ENCODE measurements around the gene SNRK.
"Not testable (repeated sequence)": the region's sequence is repeated elsewhere in the genome, so short reads cannot be mapped to it uniquely, and the experiment has no call there.

Gene SNRK

GRCh38 chr3:43353393-43353792 lies 67.1 kb downstream of the SNRK start:
- TF ChIP-seq CTCF (conservative IDR thresholded peaks at IDR 0.05; ENCODE audit: control insufficient read depth, insufficient read depth, low read depth, low read length), result no peak
- DNase-seq (ENCODE audit: low read depth), result no peak
- no peak overlapping the region for H3K4me3 ChIP-seq (ENCODE audit: control insufficient read depth, low read depth, low read length)

GRCh38 chr3:43353923-43354670 lies 67.8 kb downstream of the SNRK start:
- no peak overlapping the region for H3K4me3 ChIP-seq (ENCODE audit: control insufficient read depth, low read depth, low read length)
- no peak for TF ChIP-seq CTCF (conservative IDR thresholded peaks at IDR 0.05; ENCODE audit: control insufficient read depth, insufficient read depth, low read depth, low read length)
- DNase-seq (ENCODE audit: low read depth), result no peak

GRCh38 chr3:43356033-43356432 lies 69.7 kb downstream of the SNRK start:
- not testable (repeated sequence) for H3K4me3 ChIP-seq (ENCODE audit: control insufficient read depth, low read depth, low read length); DNase-seq (ENCODE audit: low read depth)

GRCh38 chr3:43361077-43361476 lies 74.7 kb downstream of the SNRK start:
- TF ChIP-seq CTCF (conservative IDR thresholded peaks at IDR 0.05; ENCODE audit: control insufficient read depth, insufficient read depth, low read depth, low read length), result no peak

GRCh38 chr3:43362183-43362582 lies 75.8 kb downstream of the SNRK start:
- H3K4me3 ChIP-seq (ENCODE audit: control insufficient read depth, low read depth, low read length), result no peak overlapping the region
- no peak for DNase-seq (ENCODE audit: low read depth)
- no peak for TF ChIP-seq CTCF (conservative IDR thresholded peaks at IDR 0.05; ENCODE audit: control insufficient read depth, insufficient read depth, low read depth, low read length)

More at GRCh38 chr3:43361077-43361476, 74.7 kb downstream of the SNRK start:
- no peak overlapping the region for H3K4me3 ChIP-seq (ENCODE audit: control insufficient read depth, low read depth, low read length)
- no peak for DNase-seq (ENCODE audit: low read depth)

- H3K4me3 ChIP-seq (ENCODE audit: control insufficient read depth, low read depth, low read length), result no peak overlapping the region
- no peak for DNase-seq (ENCODE audit: low read depth)
- TF ChIP-seq CTCF (conservative IDR thresholded peaks at IDR 0.05; ENCODE audit: control insufficient read depth, insufficient read depth, low read depth, low read length), result no peak
Measured at GRCh38 chr3:43362961-43363360, 76.6 kb downstream of the SNRK start.

GRCh38 chr3:43363621-43364266 lies 77.4 kb downstream of the SNRK start:
- no peak overlapping the region for H3K4me3 ChIP-seq (ENCODE audit: control insufficient read depth, low read depth, low read length)
- DNase-seq (ENCODE audit: low read depth), result peak; percentile 53
- TF ChIP-seq CTCF (conservative IDR thresholded peaks at IDR 0.05; ENCODE audit: control insufficient read depth, insufficient read depth, low read depth, low read length), result no peak

Data from fibroblast of mammary gland (primary cell).